HepG2 (cell line): ENCODE results near the gene RNH1. TPM values are rescaled to one million over a fixed set of nuclear protein-coding genes. Genes with fewer than 3 reads are reported as not detected.

Experiments used
- FOXK1 ChIP-seq: sonication (generic); formaldehyde crosslinking; IDR thresholded peaks from 2 replicates; pipeline ENCODE4 v1.4.0; 2020; ENCODE audit warnings: low read depth, missing genetic modification reagents, borderline replicate concordance
- HINFP ChIP-seq: sonication (generic); formaldehyde crosslinking; IDR thresholded peaks from 2 replicates; pipeline ENCODE4 v1.4.0; 2020; ENCODE audit warnings: low read depth, mild to moderate bottlenecking, missing genetic modification reagents
- HNF4G ChIP-seq, 2 experiments: sonication (generic) in 1 of 2; formaldehyde crosslinking in 1 of 2; IDR thresholded peaks; 2 replicates each; pipeline versions ENCODE4 v1.4.0 to v1.6.1; 2011 to 2020; ENCODE audit warnings: borderline replicate concordance in 2 of 2, low read depth in 2 of 2, mild to moderate bottlenecking in 2 of 2, low read length in 1 of 2, missing genetic modification reagents in 1 of 2, moderate library complexity in 1 of 2
- KLF11 ChIP-seq: IDR thresholded peaks from 2 replicates; pipeline ENCODE4 v1.6.1; 2016; ENCODE audit warnings: missing compliant biosample characterization
- KMT2B ChIP-seq: IDR thresholded peaks from 2 replicates; pipeline ENCODE4 v1.6.1; 2016; ENCODE audit warnings: missing genetic modification reagents, missing compliant biosample characterization
- MED13 ChIP-seq: sonication (generic); formaldehyde crosslinking; IDR thresholded peaks from 2 replicates; pipeline ENCODE4 v1.5.0; 2020; ENCODE audit warnings: missing genetic modification reagents
- NFYC ChIP-seq: IDR thresholded peaks from 2 replicates; pipeline ENCODE4 v1.6.1; 2016; ENCODE audit warnings: missing genetic modification reagents, missing compliant biosample characterization
- POLR2AphosphoS2 ChIP-seq: IDR thresholded peaks from 2 replicates; pipeline ENCODE4 v1.6.1; 2011; ENCODE audit warnings: low read depth, low read length, improper control_type of control experiment
- PRPF4 ChIP-seq: fragments of 200-400 bp; formaldehyde crosslinking; IDR thresholded peaks from 2 replicates; pipeline ENCODE4 v1.6.1; 2016; ENCODE audit warnings: low read length, low read depth; ENCODE audit not compliant: poor library complexity, severe bottlenecking
- RBM22 ChIP-seq: fragments of 200-400 bp; formaldehyde crosslinking; optimal IDR thresholded peaks from 2 replicates; pipeline ENCODE3; 2017; ENCODE audit warnings: mild to moderate bottlenecking, low read length, moderate library complexity
- ZBTB21 ChIP-seq: sonication (generic); formaldehyde crosslinking; IDR thresholded peaks from 2 replicates; pipeline ENCODE4 v1.4.0; 2020; ENCODE audit warnings: missing genetic modification reagents
- ZMYM3 ChIP-seq: sonication (generic); formaldehyde crosslinking; IDR thresholded peaks from 2 replicates; pipeline ENCODE4 v1.5.1; 2020; ENCODE audit warnings: mild to moderate bottlenecking, missing genetic modification reagents
- ZNF205 ChIP-seq: IDR thresholded peaks from 2 replicates; pipeline ENCODE4 v1.6.1; 2018; ENCODE audit warnings: missing biosample characterization, missing genetic modification reagents
- ZNF619 ChIP-seq: sonication (generic); formaldehyde crosslinking; IDR thresholded peaks from 2 replicates; pipeline ENCODE4 v1.4.0; 2020; ENCODE audit warnings: mild to moderate bottlenecking, missing genetic modification reagents
- polyA plus RNA-seq, 8 experiments: library from polyadenylated mRNA; depleted of rRNA in 3 of 8; stranded (reverse) in 7 of 8; unstranded in 1 of 8; fragments of >200 nt; fragmentation: Illumina TruSeq in 4 of 8; extraction: Trizol in 4 of 8; gene quantifications; 2 replicates each; pipeline versions ENCODE4 v1.2.1 to v1.2.3, GENCODE V29; 2011 to 2016; ENCODE audit warnings: low read depth in 4 of 8, missing spikeins in 1 of 8, mixed read lengths in 1 of 8; ENCODE audit not compliant: insufficient read depth in 1 of 8
- total RNA-seq, 5 experiments: library from RNA; depleted of rRNA; stranded (reverse); fragments of >200 nt; fragmentation: Illumina TruSeq; extraction: Trizol; gene quantifications; 2 replicates each; pipeline ENCODE4 v1.2.3, GENCODE V29; 2016; ENCODE audit warnings: low read depth in 1 of 5
- TF ChIP-seq, protein P1 (sequence below): sonication (generic); formaldehyde crosslinking; IDR thresholded peaks from 2 replicates; pipeline ENCODE4 v1.4.0; 2020; ENCODE audit warnings: mild to moderate bottlenecking, missing genetic modification reagents
- TF ChIP-seq, protein P2 (sequence below): IDR thresholded peaks from 2 replicates; pipeline ENCODE4 v1.4.0; 2020; ENCODE audit warnings: mild to moderate bottlenecking, missing genetic modification reagents
- TF ChIP-seq, protein P3 (sequence below), 2 experiments: IDR thresholded peaks; 2 replicates each; pipeline ENCODE4 v1.6.1; 2011 to 2012; ENCODE audit warnings: low read length in 2 of 2, borderline replicate concordance in 1 of 2, low read depth in 1 of 2, mild to moderate bottlenecking in 1 of 2, moderate library complexity in 1 of 2
- TF ChIP-seq, protein P4 (sequence below): sonication (generic); formaldehyde crosslinking; IDR thresholded peaks from 2 replicates; pipeline ENCODE4 v1.5.1; 2020; ENCODE audit warnings: missing genetic modification reagents, mild to moderate bottlenecking, borderline replicate concordance

RNH1 gene
- total and polyA plus RNA-seq, 2 of the 13 experiments (the other 11 are each of a cell fraction or from before 2014, with no cell fraction given): 36.0 to 74.1 TPM

DNA sequence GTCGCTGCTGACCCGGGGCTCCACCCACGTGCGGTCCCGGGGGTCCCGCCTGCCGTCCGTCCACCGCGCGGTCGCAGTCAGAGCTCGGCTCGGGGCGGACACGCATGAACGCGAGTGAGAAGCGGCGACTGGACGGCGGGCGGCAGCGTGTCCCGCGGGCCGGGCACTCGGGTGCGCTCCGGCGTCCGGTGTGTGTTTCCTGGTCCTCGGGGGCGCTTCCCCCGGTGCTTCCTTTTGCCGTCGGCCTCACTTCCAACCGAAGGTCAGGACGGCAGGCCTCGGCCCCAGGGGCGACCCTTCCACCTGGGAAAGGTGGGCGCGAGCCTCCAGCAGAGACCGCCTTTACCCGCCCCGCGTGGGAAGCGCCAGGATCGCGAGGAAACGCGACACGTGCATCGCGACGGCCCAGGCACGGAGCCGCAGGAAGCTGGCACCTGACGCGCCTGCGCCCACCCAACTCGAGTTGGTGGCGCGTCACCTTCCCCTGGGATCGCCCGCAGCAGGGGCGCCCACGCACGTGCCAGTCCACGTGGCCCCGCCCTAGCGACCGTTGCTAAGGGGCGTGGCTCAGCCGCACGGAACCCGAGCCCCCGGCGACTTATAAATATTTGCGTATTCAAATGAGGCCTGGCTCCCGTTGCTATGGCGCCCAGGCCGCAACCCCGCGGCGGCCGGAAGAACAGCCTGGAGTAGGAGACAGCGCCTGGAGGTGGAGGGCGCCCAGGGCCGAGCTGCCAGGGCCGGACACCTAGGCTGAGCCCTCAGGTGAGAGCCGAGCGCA lies 30.0 kb upstream of the RNH1 start, which contains the start of gene LRRC56 (continued):
- TF ChIP-seq POLR2AphosphoS2: no peak
- TF ChIP-seq RBM22: peak; percentile 99
- peak; percentile 30; the same call in 1 of the 2 replicates for TF ChIP-seq FOXK1 (CRISPR knock-in tag)
- TF ChIP-seq MED13 (CRISPR knock-in tag): no peak
- TF ChIP-seq, protein P1, sequence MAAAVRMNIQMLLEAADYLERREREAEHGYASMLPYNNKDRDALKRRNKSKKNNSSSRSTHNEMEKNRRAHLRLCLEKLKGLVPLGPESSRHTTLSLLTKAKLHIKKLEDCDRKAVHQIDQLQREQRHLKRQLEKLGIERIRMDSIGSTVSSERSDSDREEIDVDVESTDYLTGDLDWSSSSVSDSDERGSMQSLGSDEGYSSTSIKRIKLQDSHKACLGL: no peak
- TF ChIP-seq NFYC: 0 out of 2 replicates have a peak, but pooled peaks have one; percentile 12
- TF ChIP-seq ZBTB21 (CRISPR knock-in tag): no peak
- no peak for TF ChIP-seq KMT2B (CRISPR knock-in tag)
- TF ChIP-seq, protein P2, sequence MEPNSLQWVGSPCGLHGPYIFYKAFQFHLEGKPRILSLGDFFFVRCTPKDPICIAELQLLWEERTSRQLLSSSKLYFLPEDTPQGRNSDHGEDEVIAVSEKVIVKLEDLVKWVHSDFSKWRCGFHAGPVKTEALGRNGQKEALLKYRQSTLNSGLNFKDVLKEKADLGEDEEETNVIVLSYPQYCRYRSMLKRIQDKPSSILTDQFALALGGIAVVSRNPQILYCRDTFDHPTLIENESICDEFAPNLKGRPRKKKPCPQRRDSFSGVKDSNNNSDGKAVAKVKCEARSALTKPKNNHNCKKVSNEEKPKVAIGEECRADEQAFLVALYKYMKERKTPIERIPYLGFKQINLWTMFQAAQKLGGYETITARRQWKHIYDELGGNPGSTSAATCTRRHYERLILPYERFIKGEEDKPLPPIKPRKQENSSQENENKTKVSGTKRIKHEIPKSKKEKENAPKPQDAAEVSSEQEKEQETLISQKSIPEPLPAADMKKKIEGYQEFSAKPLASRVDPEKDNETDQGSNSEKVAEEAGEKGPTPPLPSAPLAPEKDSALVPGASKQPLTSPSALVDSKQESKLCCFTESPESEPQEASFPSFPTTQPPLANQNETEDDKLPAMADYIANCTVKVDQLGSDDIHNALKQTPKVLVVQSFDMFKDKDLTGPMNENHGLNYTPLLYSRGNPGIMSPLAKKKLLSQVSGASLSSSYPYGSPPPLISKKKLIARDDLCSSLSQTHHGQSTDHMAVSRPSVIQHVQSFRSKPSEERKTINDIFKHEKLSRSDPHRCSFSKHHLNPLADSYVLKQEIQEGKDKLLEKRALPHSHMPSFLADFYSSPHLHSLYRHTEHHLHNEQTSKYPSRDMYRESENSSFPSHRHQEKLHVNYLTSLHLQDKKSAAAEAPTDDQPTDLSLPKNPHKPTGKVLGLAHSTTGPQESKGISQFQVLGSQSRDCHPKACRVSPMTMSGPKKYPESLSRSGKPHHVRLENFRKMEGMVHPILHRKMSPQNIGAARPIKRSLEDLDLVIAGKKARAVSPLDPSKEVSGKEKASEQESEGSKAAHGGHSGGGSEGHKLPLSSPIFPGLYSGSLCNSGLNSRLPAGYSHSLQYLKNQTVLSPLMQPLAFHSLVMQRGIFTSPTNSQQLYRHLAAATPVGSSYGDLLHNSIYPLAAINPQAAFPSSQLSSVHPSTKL: 0 out of 2 replicates have a peak, but pooled peaks have one; percentile 21
- no peak for TF ChIP-seq ZMYM3 (CRISPR knock-in tag)
- TF ChIP-seq PRPF4: no peak
- TF ChIP-seq, protein P3, sequence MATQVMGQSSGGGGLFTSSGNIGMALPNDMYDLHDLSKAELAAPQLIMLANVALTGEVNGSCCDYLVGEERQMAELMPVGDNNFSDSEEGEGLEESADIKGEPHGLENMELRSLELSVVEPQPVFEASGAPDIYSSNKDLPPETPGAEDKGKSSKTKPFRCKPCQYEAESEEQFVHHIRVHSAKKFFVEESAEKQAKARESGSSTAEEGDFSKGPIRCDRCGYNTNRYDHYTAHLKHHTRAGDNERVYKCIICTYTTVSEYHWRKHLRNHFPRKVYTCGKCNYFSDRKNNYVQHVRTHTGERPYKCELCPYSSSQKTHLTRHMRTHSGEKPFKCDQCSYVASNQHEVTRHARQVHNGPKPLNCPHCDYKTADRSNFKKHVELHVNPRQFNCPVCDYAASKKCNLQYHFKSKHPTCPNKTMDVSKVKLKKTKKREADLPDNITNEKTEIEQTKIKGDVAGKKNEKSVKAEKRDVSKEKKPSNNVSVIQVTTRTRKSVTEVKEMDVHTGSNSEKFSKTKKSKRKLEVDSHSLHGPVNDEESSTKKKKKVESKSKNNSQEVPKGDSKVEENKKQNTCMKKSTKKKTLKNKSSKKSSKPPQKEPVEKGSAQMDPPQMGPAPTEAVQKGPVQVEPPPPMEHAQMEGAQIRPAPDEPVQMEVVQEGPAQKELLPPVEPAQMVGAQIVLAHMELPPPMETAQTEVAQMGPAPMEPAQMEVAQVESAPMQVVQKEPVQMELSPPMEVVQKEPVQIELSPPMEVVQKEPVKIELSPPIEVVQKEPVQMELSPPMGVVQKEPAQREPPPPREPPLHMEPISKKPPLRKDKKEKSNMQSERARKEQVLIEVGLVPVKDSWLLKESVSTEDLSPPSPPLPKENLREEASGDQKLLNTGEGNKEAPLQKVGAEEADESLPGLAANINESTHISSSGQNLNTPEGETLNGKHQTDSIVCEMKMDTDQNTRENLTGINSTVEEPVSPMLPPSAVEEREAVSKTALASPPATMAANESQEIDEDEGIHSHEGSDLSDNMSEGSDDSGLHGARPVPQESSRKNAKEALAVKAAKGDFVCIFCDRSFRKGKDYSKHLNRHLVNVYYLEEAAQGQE (IDR thresholded peaks at IDR 0.05; ENCODE audit: borderline replicate concordance in 1 of 2, low read depth in 1 of 2, low read length in 2 of 2): no peak
- TF ChIP-seq, protein P4, sequence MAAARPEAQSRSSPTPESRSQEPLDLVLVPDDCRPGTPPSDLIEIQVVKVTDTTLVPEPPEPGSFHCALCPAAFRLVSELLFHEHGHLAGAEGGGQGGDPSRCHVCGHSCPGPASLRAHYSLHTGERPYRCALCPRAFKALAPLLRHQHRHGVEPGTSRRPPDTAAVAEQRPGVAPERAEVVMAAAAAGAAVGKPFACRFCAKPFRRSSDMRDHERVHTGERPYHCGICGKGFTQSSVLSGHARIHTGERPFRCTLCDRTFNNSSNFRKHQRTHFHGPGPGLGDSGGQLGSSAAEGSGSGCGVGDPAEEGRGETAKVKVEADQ (CRISPR knock-in tag): no peak
- no peak for TF ChIP-seq HINFP (CRISPR knock-in tag)
- TF ChIP-seq ZNF619: no peak
- no peak for TF ChIP-seq KLF11
- no peak for TF ChIP-seq HNF4G (IDR thresholded peaks at IDR 0.05; ENCODE audit: borderline replicate concordance, low read depth, low read length)
- TF ChIP-seq HNF4G (CRISPR knock-in tag; IDR thresholded peaks at IDR 0.05; ENCODE audit: borderline replicate concordance, low read depth): no peak
- no peak for TF ChIP-seq ZNF205
